Subcutaneous adipose tissue (tissue), 4 donors: ENCODE measurements around the gene ANKRD63. TPM values are rescaled to one million over a fixed set of nuclear protein-coding genes. Genes with fewer than 3 reads are reported as not detected.

Experiments
- total RNA-seq, 4 donors: library from RNA; depleted of rRNA; stranded (reverse); fragments of >200 nt; gene quantifications; one replicate each; pipeline ENCODE4 v1.1.0, GENCODE V29; 2016
- TF ChIP-seq, protein P1 (sequence below): fragments of 450-650 bp; IDR thresholded peaks from one replicate; pipeline ENCODE4 v1.5.1; 2016; ENCODE audit warnings: low read depth, mild to moderate bottlenecking, control low read depth, antibody characterized with exemption, moderate library complexity

ANKRD63 gene
- total RNA-seq, 4 donors from 2014 or later = not detected

DNA sequence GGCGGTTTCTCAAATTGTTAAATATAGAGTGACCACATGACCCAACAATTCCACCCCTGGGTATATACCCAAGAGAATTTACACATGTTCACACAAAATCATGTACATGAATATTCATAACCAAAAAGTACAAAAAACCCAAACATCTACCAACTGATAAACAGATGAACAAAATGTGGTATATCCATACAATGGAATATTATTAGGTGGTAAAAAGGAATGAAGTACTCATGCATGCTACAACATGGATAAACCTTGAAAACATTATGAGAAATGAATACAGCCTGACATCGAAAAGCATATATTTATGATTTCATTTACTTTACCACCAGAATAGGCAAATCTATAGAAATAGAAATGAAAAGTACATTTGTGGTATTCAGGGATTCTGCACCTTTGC, 17.5 kb upstream of the ANKRD63 start:
- TF ChIP-seq, protein P1, sequence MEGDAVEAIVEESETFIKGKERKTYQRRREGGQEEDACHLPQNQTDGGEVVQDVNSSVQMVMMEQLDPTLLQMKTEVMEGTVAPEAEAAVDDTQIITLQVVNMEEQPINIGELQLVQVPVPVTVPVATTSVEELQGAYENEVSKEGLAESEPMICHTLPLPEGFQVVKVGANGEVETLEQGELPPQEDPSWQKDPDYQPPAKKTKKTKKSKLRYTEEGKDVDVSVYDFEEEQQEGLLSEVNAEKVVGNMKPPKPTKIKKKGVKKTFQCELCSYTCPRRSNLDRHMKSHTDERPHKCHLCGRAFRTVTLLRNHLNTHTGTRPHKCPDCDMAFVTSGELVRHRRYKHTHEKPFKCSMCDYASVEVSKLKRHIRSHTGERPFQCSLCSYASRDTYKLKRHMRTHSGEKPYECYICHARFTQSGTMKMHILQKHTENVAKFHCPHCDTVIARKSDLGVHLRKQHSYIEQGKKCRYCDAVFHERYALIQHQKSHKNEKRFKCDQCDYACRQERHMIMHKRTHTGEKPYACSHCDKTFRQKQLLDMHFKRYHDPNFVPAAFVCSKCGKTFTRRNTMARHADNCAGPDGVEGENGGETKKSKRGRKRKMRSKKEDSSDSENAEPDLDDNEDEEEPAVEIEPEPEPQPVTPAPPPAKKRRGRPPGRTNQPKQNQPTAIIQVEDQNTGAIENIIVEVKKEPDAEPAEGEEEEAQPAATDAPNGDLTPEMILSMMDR = no peak

DNA sequence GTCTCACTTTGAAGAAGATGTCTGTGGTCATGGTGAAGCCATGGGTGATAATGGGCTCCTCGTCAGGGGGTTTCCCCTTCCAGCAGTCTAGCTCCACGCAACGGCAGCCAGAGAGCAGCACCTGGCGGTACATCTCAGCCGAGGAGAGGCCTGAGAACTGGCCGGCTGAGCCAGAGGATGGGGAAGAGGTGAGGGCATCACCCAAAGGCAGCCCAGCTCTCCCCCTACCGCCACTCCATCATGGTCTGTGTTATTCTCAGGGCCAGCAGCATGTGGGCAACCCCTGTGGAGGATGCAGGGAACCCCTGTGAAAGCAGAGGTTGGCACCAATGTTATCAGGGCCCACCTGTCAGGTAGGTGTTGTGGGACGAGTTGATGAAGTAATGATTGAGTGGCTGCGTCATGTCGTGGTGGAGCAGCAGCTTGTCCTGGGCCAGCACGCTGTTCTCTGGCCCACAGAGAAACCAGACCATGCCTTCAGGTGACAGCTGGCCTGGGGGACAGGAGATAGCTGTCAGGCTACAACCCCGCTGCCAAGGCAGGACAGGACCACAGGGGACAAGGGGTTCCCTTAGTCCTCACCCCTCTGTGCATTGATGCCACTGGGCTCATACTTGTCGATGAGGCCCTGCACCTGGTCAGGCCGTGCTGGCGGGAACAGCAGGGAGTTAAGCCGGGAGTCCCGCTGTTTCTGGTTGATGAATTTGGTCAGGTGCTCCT, 15.5 kb upstream of the ANKRD63 start:
- TF ChIP-seq, protein P1 = no peak

DNA sequence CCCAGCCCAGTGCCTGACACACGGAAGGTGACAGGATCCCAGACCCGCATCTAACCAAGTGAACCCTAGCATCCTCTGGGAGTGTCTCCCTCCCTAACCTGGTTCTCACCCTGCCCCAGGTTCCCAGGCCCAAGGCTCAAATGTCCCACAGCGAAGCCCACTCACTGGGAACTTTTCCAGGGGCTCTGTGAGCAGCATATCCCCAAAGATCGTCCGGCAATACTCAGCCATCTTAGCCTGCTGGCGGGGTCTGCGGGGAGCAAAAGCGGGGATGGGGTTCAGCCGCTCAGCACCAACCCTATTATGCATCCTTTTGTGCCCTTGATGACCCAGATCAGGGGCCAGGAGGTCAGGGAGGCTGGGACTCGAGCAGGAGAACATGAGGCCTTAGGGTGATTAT, 14.5 kb upstream of the ANKRD63 start:
- TF ChIP-seq, protein P1 = no peak

DNA sequence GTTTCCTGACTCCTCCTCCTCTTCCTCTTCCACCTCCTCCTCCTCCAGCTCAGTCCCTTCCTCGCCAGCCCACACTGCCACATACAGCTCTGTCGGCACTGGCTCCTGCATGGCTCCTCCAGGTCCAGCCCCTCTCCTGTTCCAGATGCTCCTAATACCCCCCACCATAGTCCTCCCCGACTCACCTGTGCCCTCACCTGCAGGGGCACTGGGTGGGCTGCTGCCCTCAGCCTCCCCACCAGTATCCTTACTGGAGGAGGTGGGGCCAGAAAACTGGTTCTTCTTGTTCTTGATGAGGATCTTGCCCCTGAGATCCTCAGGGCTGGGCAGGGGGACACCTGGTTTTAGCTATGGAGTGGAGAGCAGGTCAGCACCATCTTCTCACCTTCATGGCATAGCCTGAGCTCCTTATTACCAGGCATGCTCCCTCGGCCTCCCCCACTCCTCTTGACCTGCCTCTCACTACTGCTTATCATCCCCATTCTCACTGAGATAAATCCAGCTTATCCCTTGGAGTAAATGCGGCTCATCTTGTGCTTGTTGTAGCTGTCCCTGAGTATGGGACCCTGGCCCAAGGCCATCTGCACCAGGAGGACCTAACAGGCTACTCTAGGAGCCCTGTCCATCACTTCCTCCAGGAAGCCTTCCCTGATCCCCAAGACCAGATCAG, 13.8 kb upstream of the ANKRD63 start:
- TF ChIP-seq, protein P1 = no peak

DNA sequence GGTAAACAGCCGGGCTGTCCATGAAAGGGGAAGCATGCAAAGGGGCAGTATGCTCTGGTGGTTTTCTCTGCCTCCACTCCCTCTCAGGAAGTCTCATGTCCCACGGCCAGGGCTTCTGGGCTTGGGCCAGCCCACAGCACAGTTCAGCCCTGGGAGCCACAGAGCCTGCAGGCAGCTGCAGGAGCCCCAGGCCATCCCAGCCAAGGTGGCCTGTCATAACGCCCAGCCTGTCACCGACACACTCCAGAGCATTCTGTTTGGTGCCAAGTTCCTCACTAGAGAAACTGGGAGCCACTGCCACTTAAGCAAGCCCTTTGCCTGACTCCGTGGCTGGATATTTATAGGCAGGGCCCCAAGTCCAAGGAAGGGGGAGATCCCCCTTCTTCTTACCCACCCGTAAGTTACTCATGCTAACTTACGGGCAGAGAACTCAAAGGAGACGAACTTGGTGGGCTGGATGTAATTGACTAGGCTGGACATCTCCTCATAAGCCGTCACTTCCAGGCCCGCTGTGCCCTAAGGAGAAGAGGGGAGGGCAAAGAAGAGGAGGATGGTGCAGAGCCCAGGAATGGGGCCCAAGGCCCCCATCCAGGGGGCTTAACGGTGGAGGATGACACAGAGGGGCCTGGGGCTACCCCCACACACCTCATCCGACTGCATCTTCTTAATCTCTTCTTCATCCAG, 13.2 kb upstream of the ANKRD63 start:
- TF ChIP-seq, protein P1 = no peak

DNA sequence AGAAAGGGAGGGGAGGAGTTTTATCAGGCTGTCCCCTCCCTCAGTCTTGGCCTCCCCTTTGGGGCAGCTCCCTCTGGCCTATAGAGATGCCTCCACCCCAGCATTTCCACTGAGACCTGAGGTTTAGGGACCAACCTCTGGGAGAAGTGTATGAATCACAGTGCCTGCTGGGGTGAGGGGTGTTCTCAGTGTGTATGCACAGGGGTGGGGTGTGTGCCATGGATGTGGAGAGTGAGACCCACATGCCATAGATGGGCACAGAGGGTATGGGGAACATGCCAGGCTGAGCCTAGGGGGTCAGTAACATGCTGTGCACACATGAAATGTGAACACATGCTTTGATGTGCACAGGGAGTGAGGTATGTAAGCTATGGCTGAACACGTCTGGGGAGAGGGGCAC, 12.4 kb upstream of the ANKRD63 start:
- TF ChIP-seq, protein P1 = no peak
